Measurements from ENCODE around the gene PTPRN2.
"Not testable (repeated sequence)": the region's sequence is repeated elsewhere in the genome, so short reads cannot be mapped to it uniquely, and the experiment has no call there.

The PTPRN2 gene

GRCh38 chr7:158259671-158260418, 327.8 kb downstream of the PTPRN2 start:
- DNase-seq: no peak

DNA sequence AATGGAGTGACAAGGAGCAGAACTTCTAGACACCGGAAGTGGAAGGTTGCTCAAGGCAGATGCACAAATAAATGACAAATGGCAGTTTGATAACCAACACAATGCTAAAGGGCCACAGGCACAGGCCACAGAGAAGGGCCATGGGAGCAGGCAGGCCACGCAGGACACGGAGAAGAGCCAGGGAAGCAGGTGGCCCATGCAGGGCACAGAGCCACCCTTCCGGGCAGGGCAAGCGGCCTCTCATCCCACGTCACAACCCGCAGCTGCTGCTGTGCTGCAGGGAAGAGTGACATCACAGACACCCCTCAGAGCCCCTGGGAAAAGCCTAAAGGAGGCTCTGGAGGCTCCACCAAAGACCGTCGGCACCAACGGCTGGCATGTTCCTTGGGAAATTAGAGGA, 328.5 kb downstream of the PTPRN2 start:
- DNase-seq: no peak

DNA sequence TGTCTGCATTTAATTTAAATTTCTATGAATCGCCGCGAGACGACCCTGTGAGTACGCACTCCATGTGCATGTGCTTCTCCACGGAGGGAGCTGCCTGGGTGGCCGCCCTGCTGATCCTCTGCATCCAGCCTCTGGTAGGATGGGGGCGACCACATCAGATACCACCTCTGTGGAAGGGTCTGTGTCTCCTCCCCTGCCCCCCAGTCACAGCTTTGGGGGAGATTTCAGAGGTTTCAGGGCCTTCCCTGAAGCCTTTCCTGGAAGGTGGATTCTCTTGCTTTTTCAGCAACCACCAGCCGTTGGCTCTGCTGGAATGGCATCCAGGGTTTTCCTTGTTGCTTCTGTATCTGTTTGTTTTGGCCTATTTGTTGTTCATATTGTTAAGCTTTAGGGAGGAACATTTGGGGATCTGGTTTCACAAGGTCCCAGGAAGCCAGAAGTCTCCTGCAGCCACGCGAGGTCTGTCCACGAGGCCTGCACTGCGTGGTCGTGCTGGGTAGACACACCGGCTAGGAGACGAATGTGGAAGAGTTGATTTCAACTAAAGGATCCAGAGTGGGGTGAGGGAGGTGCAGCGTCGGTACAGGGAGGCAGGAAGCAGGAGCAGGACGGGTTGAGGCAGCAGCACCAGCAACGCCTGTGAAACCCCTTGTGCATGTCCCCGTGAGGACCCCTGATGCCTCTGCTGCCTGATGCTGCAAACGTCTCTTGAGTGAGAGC, 329.1 kb downstream of the PTPRN2 start:
- DNase-seq: no peak

DNA sequence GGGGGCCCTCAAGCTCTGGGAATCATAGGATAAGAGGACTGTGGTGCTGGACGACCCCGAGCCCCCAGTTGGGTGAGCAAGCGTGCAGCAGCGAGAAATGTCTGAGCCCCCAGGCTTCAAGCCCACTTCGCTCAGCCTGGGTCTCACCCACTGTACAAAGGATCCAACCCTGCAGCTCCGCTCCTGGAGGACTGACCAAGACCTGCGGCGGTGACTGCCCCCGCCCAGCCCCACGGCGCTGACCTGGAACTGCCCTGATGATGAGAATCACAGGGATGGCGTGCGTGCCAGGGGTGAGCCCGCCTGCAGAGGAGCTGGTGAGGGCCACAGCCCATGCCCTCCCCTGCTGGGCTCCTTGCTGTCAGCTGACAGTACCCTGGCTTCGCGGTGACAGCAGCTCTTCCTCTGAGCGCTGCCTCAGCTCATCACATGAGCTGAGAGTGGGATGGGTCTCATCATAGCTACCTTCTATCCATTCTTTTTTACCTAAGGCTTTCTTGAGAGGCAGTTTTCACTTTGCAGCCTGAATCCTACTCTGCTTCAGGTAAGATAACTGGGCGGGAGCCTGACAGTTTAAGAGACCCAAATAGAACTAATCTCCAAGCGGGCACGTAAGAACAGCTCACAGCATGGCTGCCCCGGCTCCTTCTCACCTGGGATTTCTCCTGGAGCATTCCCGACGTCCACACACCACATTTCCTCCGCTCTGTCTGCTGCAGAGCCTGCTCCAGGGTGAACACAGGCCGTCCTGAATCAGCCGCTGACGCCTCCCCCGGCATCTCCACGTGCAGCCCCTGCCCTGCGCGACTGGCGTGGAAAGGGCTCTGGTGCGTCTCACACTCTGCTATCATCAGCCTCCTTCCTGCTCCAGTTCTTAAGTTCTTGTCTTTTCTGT, 329.9 kb downstream of the PTPRN2 start:
- DNase-seq: no peak

DNA sequence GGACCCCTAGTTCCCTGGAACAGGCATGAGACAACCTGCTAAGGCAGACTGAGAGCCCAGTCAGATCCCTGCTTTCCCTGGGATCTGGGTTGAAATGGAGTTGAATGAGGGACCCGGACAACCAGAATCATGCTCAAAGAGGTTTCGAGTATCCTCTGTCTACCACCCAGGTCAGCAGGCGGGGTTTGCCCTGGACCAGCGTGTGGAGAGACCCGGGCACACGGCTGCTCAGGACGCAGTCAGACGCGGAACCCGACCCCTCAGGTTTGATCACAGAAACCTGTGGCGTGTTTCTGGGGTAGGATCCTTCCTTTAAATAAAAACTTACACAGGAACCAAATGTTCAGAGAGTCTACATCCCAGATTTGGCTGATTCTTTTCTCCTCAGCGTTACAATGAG, 330.6 kb downstream of the PTPRN2 start:
- DNase-seq: no peak

DNA sequence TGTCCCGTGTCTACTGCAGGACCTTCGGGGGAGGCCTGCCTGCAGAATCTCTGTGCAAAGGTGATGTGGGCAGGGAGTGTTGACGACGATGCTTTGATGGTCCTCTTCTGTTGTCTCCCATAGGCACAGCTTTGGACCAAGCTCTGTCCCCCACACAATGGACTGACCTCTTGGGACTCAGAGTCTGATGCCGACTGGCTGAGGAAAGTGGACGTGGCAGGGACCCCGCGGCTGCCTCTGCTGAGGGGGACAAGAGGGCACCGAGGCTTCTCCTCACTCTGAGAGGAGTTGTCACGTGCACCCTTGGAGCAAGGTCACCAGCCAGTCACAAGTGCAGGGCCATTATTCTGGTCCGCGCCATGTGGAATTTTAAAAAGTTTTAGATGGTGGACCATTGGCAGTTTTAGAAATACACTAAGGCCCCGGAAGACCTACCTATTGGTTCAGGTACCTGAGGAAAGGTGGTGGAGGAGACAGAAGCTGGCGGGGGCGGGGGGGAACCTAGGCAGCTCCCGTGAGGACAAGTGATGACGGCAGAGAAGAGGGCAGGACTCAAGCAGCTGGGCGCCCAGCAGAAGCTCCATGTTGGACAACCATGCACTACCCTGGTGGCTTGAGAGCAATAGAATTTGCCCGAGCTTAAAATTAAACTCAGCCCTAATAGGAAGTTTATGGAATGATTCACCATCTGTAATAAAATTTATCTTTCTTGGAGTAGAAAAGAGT, 331.4 kb downstream of the PTPRN2 start:
- DNase-seq: no peak

- DNase-seq: no peak
Measured at GRCh38 chr7:158255558-158255957, 332.1 kb downstream of the PTPRN2 start.

- no peak for DNase-seq
Measured at GRCh38 chr7:158255156-158255555, 332.5 kb downstream of the PTPRN2 start.

GRCh38 chr7:158253670-158254045, 334.0 kb downstream of the PTPRN2 start:
- not testable (repeated sequence) for DNase-seq

DNA sequence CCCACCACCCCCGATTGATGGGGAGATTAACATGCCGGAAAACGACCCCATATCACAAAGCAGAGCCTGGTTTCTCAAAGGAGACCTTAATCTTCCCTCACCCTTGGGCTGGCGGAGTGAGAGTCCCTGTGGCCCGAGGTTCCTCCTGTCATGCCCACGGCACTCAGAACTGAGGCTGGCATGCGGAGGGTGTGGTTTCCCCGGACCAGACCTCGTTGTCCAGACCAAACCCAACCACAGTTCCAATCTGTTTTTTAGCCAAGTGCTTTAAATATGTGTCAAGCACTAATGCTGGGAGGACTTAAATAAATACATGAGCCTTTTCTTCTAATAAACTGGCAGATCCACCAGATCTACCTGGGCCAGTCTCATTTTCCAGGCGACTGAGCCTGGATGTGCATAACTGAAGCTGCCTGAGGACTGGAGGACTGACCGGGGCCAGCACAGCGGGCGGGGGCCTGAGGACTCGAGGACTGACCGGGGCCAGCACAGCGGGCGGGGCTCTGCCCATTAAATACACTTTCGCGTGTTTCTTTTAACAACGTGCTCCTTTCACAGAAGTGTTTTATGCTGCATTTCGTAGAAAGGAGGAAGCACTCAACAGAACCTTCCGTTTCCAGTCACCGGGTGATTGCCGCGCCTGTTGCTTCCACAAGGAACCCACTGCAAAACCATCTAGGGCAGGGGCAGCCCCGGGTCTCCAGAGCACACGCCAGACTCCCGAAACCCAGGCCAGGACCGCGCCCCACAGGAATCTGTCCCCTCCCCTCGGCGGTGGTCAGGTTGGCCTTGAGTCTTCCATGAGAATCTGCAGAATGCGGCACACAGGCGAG, 334.6 kb downstream of the PTPRN2 start:
- DNase-seq: no peak

DNA sequence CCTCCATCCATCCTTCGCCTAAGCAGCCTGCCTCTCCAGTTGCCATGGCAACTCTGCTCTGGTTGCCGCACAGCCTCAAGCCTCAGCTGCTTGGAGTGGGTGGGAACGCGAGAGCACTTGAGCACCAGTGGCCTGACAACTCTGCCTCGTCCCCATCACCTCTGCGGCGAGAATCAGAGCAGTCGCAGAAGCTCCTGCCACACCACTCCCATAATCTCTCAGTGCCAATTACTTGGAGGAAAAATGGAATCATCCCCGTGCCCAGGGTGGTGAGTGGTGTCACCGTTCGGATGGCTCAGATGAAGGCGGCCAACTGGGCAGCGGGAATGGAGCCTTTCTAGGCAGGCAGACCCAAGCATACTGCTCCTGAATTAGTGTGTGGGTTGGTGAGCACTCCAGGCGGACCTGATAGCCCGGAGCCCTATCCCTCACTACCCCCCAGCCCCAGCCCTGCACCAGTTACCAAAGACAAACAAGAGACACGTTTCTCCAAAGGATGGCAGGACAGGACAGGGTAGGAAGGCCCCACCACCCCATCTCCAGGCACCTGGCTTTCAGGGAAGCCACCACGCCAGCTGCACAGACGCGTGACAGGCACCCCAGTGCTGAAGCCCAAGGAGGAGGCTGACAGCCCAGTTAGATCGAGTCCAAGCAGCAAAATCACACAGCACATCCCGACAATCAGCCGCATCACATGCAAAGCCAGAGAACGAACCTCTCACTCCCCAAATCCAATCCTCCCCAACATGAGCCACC, 335.4 kb downstream of the PTPRN2 start:
- DNase-seq: no peak

DNA sequence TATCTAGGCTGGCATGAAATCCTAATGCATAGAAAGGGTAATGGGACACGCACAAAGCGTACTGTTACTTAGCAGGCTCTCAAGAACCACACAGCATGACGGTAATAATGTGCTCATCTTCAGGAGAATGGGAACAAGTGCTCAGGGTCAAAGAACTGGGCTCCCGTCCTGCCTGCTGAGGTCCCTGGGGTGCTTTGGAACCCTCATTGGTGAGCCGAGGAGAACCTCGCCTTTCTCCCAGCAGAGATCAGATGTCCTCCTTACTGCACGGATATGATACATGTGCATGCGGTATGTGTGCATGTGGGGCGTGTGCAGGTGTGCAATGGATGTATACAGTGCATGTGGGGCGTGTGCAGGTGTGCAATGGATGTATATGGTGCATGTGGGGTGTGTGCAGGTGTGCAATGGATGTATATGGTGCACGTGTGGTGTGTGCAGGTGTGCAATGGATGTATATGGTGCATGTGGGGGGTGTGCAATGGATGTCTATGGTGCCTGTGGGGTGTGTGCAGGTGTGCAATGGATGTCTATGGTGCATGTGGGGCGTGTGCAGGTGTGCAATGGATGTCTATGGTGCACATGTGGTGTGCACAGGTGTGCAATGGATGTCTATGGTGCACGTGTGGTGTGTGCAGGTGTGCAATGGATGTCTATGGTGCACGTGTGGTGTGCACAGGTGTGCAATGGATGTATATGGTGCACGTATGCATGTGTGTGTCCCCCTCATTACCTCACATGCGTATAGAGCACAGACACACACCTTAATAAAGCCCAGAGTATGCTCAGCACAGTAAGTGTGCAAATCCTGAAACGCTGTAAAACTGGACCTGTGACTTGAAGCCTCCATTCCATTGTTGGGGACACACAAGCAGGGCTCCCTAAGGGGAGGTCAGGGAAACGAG, 336.3 kb downstream of the PTPRN2 start:
- no peak for DNase-seq

DNA sequence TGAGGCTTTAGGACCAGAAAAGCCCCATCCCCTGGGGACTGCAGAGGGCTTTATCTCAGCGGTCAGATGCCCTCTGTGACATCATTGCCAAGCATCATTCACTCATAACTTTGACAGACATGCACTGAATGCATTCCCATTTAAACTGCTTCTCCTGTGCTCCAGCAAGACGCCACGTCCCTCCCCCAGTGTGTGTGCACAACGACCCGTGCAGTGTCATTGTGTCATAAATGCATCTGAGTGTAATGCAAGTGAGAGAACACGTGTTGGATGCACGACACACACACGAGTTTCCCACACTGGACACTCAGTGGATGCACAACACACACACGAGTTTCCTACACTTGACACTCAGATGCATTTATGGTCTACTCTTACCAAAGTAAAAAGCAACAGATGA, 337.9 kb downstream of the PTPRN2 start:
- DNase-seq: no peak

- no peak for DNase-seq
Measured at GRCh38 chr7:158248816-158249215, 338.8 kb downstream of the PTPRN2 start.

GRCh38 chr7:158247758-158248487, 339.7 kb downstream of the PTPRN2 start:
- DNase-seq: no peak

DNA sequence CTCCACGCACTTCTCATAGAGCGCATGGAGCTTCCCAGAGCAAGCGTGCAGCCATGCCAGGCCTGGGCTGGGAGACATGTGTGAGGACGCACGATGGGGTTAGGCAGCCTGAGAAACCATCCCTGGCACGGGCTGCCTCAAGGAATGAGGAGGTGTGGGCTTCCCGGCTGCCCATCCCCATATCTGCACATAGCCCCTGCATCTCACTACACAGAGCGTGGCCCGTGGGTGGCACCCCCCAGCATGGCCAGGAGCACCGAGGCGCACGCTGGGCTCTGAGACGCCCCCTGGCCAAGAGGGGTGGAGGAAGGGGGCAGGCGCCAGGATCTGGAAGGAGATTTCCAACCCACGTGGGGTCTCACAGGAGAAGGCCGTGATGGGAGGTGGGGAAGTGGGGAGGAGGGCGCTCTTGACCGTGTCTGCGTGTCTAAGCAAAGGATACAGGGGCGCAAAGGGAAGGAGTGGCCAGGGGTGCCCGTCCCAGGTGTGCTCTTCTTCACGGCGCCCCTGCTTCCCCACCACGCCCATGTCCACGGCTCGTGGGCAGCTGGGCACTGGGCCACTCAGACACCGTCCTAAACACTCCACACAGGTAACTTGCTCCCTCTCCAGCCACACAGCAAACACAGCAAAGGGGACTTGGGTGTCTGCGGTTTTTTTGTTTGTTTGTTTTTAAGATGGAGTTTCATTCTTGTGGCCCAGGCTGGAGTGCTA, 340.5 kb downstream of the PTPRN2 start:
- DNase-seq: no peak

DNA sequence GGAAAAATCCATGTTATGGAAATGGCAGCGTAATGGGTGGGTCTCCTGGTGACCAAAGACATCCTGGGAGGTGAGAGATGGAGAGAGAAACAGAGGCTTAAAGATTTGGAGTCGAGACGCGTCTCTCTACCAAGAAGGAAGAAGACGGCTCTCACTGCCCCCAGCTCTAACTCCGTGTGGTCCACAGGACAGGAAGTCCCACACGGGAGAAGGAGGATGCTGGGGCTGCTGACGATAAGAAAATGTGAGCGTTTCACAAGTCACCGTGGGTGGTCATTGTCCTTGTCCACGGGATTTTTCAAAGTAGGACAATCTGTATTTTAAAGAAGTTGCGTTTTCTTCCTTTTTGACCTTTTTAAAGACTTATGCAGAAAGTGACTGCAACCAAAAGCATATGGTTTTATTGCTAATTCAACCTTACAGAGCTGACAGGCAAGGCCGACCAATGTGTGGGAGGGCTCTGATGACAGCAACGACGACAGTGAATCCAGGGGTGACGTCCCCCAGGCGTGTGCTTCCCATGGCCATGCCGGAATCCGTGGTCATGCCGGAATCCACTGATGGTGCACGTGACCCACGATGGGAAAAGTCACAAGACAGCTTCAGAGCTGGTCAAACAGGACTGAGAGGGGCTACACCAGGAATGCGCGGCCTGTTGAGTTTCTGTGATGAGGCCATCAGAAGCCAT, 341.2 kb downstream of the PTPRN2 start:
- no peak for DNase-seq

DNA sequence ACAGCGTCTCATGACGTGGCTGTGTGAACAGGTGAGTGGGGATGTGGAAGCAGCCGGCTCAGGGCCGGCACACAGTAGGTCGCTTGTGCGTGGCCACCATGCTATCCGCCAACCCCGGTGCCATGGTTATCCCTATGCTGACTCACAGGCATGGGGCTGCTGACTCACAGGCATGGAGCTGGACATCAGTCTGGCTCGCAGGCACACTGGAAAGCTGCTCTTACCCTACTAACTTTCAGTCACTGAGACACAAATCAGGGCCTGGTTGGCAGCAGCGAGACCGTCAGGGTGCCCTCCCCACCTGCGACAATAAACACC, 341.9 kb downstream of the PTPRN2 start:
- DNase-seq: no peak

All from fibroblast of upper back skin (primary cell).